B cell (primary cell): ENCODE results near the gene HDGF. TPM values are rescaled to one million over a fixed set of nuclear protein-coding genes. Genes with fewer than 3 reads are reported as not detected.

Experiments
- ATAC-seq: fragments of 200-7000 bp; cut with Tn5 transposase; one replicate; pipeline ENCODE4 v1.10.0; 2021; ENCODE audit warnings: low read depth, mild to moderate bottlenecking, moderate number of reproducible peaks, moderate library complexity
- CTCF ChIA-PET: fragments of 350-600 bp; sonication (Branson Sonifier 250); formaldehyde crosslinking; loops from one replicate; lab custom pipeline; 2021; ENCODE audit warnings: antibody characterized with exemption, inconsistent platforms; lab: Charles Lee
- POLR2A ChIA-PET: fragments of 350-600 bp; sonication (Branson Sonifier 250); formaldehyde crosslinking; loops from one replicate; lab custom pipeline; 2021; ENCODE audit warnings: antibody characterized with exemption; lab: Charles Lee
- DNase-seq: peaks from one replicate; pipeline ENCODE4 v3.0.0; 2013
- H2AFZ ChIP-seq: 2 replicates; pipeline ENCODE4 v1.6.1; 2012; ENCODE audit warnings: mild to moderate bottlenecking, low read depth, low read length; ENCODE audit not compliant: insufficient read depth, poor library complexity, severe bottlenecking
- H3K27ac ChIP-seq, 2 donors: 1 replicate in 1 of 2; 2 replicates in 1 of 2; pipeline ENCODE4 v1.5.1; 2012 to 2013; ENCODE audit warnings: low read length in 2 of 2, mild to moderate bottlenecking in 2 of 2, moderate library complexity in 1 of 2
- H3K27me3 ChIP-seq, 4 experiments: fragments of 200-600 bp in 1 of 4; sonication (generic) in 1 of 4; replicated peaks in 1 of 4; 1 replicate in 2 of 4; 2 replicates in 2 of 4; pipeline versions ENCODE4 v1.6.1 to v1.7.0; 2013 to 2016; ENCODE audit warnings: low read length in 3 of 4, mild to moderate bottlenecking in 2 of 4, mixed read lengths in 1 of 4, moderate library complexity in 1 of 4; ENCODE audit not compliant: insufficient read depth in 4 of 4, control insufficient read depth in 3 of 4; ENCODE audit errors: control extremely low read depth in 1 of 4
- H3K36me3 ChIP-seq, 2 experiments: replicated peaks in 1 of 2; 1 replicate in 1 of 2; 2 replicates in 1 of 2; pipeline versions ENCODE4 v1.6.1 to v1.7.1; 2013; ENCODE audit warnings: low read length in 1 of 2; ENCODE audit not compliant: insufficient read depth in 2 of 2, control insufficient read depth in 1 of 2; ENCODE audit errors: control extremely low read depth in 1 of 2, extremely low read depth in 1 of 2
- H3K4me1 ChIP-seq, 2 donors: fragments of 200-600 bp in 1 of 2; sonication (generic) in 1 of 2; 1 replicate in 1 of 2; 2 replicates in 1 of 2; pipeline versions ENCODE4 v1.5.1 to v1.6.1; 2013 to 2017; ENCODE audit warnings: low read length in 2 of 2; ENCODE audit not compliant: control insufficient read depth in 2 of 2, insufficient read depth in 2 of 2
- H3K4me2 ChIP-seq: replicated peaks from 2 replicates; pipeline ENCODE3; 2012; ENCODE audit warnings: mild to moderate bottlenecking, low read depth, low read length; ENCODE audit not compliant: poor library complexity, severe bottlenecking
- H3K4me3 ChIP-seq, 5 experiments: fragments of 200-600 bp in 1 of 5; sonication (generic) in 1 of 5; 1 replicate in 3 of 5; 2 replicates in 2 of 5; pipeline versions ENCODE4 v1.5.1 to v1.7.0; 2011 to 2016; ENCODE audit warnings: low read length in 4 of 5, mild to moderate bottlenecking in 4 of 5, low read depth in 2 of 5, control low read depth in 1 of 5, moderate library complexity in 1 of 5; ENCODE audit not compliant: insufficient read depth in 1 of 5; ENCODE audit errors: control extremely low read depth in 1 of 5, extremely low read depth in 1 of 5
- H3K79me2 ChIP-seq: fragments of 200-600 bp; sonication (generic); one replicate; pipeline ENCODE4 v1.6.0; 2016; ENCODE audit warnings: low read length; ENCODE audit not compliant: control insufficient read depth, insufficient read depth
- H3K9ac ChIP-seq: fragments of 200-600 bp; sonication (generic); 2 replicates; pipeline ENCODE4 v1.6.1; 2017; ENCODE audit warnings: mild to moderate bottlenecking, low read length, moderate library complexity
- H3K9me3 ChIP-seq, 3 donors: one replicate each; pipeline versions ENCODE4 v1.6.1 to v1.7.1; 2013; ENCODE audit warnings: low read length in 2 of 3; ENCODE audit not compliant: control insufficient read depth in 2 of 3, insufficient read depth in 1 of 3; ENCODE audit errors: control extremely low read depth in 1 of 3
- H4K20me1 ChIP-seq: 2 replicates; pipeline ENCODE4 v1.6.0; 2012; ENCODE audit warnings: mild to moderate bottlenecking, low read length; ENCODE audit not compliant: insufficient read depth, control insufficient read depth, poor library complexity, severe bottlenecking
- H3K27ac Mint-ChIP-seq: one replicate; pipeline ENCODE4 v1.8.0; 2021; ENCODE audit warnings: mixed read lengths
- H3K27me3 Mint-ChIP-seq: one replicate; pipeline ENCODE4 v1.8.0; 2021; ENCODE audit warnings: mixed read lengths
- H3K4me1 Mint-ChIP-seq: one replicate; pipeline ENCODE4 v1.8.0; 2021; ENCODE audit warnings: mixed read lengths
- H3K4me3 Mint-ChIP-seq: one replicate; pipeline ENCODE4 v1.8.0; 2021; ENCODE audit warnings: mixed read lengths
- H3K9me3 Mint-ChIP-seq: one replicate; pipeline ENCODE4 v1.8.0; 2022; ENCODE audit warnings: mixed read lengths; ENCODE audit not compliant: insufficient read depth
- EZH2 ChIP-seq: IDR thresholded peaks from 2 replicates; pipeline ENCODE4 v1.6.1; 2012; ENCODE audit warnings: borderline replicate concordance, low read depth, mild to moderate bottlenecking, moderate library complexity, low read length; ENCODE audit not compliant: insufficient read depth, poor library complexity, severe bottlenecking
- WGBS: methylation state at CpG from one replicate; pipeline ENCODE4 v1.1.5; 2013; ENCODE audit warnings: missing lambda C conversion rate; ENCODE audit not compliant: insufficient coverage; 5-methylcytosine and 5-hydroxymethylcytosine counted together
- intact Hi-C: fragments of 100-400 bp; cut with micrococcal nuclease; formaldehyde crosslinking; loops from one replicate; pipeline ENCODE4 v1.10.0; 2022
- polyA plus RNA-seq: library from polyadenylated mRNA; depleted of rRNA; stranded (reverse); fragments of >200 nt; gene quantifications from 2 replicates; pipeline ENCODE4 v1.2.3, GENCODE V29; 2012
- total RNA-seq, 2 donors: library from RNA; stranded (reverse); fragments of 120-200 nt in 1 of 2; gene quantifications; 1 replicate in 1 of 2; 2 replicates in 1 of 2; pipeline versions ENCODE4 v1.2.3 to v1.2.4, GENCODE V29; 2013 to 2022
- TF ChIP-seq, protein P1 (sequence below): fragments of 200-600 bp; IDR thresholded peaks from one replicate; pipeline ENCODE4 v1.8.0; 2022; ENCODE audit warnings: antibody characterized with exemption, mild to moderate bottlenecking

HDGF gene
- total and polyA plus RNA-seq, 2 donors (not counting 1 experiment from before 2014, with no cell fraction given) = 40.3 to 89.9 TPM

DNA sequence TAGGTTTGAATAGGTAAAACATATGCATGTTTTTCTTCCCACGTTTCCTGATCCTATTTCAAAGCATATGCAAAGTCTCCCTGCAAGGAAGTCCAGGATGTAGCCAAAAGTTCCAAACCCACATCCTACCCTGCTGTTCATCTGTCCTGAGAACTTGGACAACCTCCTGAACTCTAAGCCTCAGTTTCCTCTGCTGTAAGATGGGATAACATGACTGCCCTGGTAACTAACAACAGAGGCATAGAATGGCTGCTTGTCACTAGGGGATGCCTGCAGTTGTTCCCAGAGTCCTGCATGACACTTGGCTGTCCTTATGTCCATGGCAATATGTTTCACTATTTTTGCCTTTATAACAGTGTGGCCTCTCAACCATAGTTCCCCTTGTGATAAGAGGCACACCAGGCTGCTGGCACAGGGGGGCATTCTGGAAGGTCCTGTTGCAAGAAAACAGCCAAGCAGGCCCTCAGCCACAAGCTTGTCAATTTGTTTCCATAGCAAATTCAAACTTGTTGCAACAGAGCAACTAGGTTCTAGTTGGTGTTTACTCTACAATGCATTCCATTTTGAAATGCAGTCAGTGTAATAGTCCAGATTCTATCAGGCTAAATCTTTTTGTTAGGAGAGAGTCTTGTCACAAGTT lies 1.5 kb upstream of the HDGF start:
- Histone ChIP-seq H3K4me1 (peaks cover 38 to 53% of the 10 kb centered on the region in 2 donors), H2AFZ (no peak overlapping the region), H3K4me3 (peak overlapping the region in 2 of 5 experiments; percentile 72 to 95), H3K9ac (peak overlapping the region; percentile 78), H3K27me3 (no peaks in the 10 kb centered on the region), H3K79me2 (peaks cover 45% of the 10 kb centered on the region), H3K4me2 (peak overlapping the region; percentile 78), H3K36me3 (no peaks in the 10 kb centered on the region), H3K27ac (peak overlapping the region in 1 of 2 donors; percentile 82), H4K20me1 (peaks cover 12% of the 10 kb centered on the region), H3K9me3 (no peaks in the 10 kb centered on the region)
- CTCF ChIA-PET = interaction anchor here (1.0 to 3.2 kb wide), 4 partner anchors 12 to 65 kb away, joined by 5 to 24 read pairs (median 11); partner anchors contain the start of genes MRPL24 and PRCC
- Mint-ChIP-seq H3K4me1 (peaks cover 55% of the 10 kb centered on the region), H3K9me3 (no peaks in the 10 kb centered on the region), H3K4me3 (peak overlapping the region; percentile 93), H3K27me3 (no peaks in the 10 kb centered on the region), H3K27ac (peak overlapping the region; percentile 94)
- ATAC-seq = no peak
- no peak for DNase-seq
- TF ChIP-seq, protein P1, sequence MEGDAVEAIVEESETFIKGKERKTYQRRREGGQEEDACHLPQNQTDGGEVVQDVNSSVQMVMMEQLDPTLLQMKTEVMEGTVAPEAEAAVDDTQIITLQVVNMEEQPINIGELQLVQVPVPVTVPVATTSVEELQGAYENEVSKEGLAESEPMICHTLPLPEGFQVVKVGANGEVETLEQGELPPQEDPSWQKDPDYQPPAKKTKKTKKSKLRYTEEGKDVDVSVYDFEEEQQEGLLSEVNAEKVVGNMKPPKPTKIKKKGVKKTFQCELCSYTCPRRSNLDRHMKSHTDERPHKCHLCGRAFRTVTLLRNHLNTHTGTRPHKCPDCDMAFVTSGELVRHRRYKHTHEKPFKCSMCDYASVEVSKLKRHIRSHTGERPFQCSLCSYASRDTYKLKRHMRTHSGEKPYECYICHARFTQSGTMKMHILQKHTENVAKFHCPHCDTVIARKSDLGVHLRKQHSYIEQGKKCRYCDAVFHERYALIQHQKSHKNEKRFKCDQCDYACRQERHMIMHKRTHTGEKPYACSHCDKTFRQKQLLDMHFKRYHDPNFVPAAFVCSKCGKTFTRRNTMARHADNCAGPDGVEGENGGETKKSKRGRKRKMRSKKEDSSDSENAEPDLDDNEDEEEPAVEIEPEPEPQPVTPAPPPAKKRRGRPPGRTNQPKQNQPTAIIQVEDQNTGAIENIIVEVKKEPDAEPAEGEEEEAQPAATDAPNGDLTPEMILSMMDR = no peak
- no peak for TF ChIP-seq EZH2
- POLR2A ChIA-PET = interaction anchor here (1.2 to 2.6 kb wide), 4 partner anchors 12 to 27 kb away, joined by 3 to 29 read pairs (median 22); partner anchors contain the start of genes ISG20L2, METTL25B, MRPL24 and PRCC
- intact Hi-C loops = loop anchor here (5.0 kb wide), 1 partner anchor 416 kb away; the partner anchor contains the start of genes CCT3 and TSACC
- 60% methylated on average over 1 of the region's 1 CpG for whole genome bisulfite sequencing
